ENCODE measurements around the gene KIF21A.
"Not testable (repeated sequence)": the region's sequence is repeated elsewhere in the genome, so short reads cannot be mapped to it uniquely, and the experiment has no call there.

KIF21A gene, protein sequence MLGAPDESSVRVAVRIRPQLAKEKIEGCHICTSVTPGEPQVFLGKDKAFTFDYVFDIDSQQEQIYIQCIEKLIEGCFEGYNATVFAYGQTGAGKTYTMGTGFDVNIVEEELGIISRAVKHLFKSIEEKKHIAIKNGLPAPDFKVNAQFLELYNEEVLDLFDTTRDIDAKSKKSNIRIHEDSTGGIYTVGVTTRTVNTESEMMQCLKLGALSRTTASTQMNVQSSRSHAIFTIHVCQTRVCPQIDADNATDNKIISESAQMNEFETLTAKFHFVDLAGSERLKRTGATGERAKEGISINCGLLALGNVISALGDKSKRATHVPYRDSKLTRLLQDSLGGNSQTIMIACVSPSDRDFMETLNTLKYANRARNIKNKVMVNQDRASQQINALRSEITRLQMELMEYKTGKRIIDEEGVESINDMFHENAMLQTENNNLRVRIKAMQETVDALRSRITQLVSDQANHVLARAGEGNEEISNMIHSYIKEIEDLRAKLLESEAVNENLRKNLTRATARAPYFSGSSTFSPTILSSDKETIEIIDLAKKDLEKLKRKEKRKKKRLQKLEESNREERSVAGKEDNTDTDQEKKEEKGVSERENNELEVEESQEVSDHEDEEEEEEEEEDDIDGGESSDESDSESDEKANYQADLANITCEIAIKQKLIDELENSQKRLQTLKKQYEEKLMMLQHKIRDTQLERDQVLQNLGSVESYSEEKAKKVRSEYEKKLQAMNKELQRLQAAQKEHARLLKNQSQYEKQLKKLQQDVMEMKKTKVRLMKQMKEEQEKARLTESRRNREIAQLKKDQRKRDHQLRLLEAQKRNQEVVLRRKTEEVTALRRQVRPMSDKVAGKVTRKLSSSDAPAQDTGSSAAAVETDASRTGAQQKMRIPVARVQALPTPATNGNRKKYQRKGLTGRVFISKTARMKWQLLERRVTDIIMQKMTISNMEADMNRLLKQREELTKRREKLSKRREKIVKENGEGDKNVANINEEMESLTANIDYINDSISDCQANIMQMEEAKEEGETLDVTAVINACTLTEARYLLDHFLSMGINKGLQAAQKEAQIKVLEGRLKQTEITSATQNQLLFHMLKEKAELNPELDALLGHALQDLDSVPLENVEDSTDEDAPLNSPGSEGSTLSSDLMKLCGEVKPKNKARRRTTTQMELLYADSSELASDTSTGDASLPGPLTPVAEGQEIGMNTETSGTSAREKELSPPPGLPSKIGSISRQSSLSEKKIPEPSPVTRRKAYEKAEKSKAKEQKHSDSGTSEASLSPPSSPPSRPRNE (N-terminal part only)

GRCh38 chr12:39443081-39443928 is at the start of gene KIF21A:
TSS of gene KIF21A (minus strand) at chr12:39443120. CDS start at chr12:39442970, 150 bp downstream.
- peak; percentile 87 for DNase-seq

- no peak for DNase-seq
Measured at GRCh38 chr12:39490500-39491282, 47.8 kb upstream of the KIF21A start.

DNA sequence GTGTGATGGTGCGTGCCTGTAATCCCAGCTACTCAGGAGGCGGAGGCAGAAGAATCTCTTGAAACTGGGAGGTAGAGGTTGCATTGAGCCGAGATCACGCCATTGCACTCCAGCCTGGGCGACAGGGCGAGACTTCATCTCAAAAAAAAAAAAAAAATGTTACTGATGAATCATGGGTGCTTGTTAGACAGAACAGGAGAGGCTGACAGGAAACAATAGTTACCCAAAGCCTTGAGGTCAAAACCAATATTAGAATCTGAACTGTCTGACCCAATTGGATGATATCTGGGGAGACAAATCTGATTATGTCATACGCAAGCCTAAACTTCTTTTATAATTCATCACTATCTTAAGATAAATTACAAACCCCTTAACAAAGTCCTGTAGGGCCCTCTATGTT is 40.7 kb upstream of the KIF21A start:
- no peak for DNase-seq

GRCh38 chr12:39483042-39483441 is 40.1 kb upstream of the KIF21A start:
- DNase-seq = no peak

- DNase-seq = no peak
Measured at GRCh38 chr12:39476894-39477293, 34.0 kb upstream of the KIF21A start.

- no peak for DNase-seq
Measured at GRCh38 chr12:39476121-39476520, 33.2 kb upstream of the KIF21A start.

GRCh38 chr12:39475136-39475535 is 32.2 kb upstream of the KIF21A start:
- not testable (repeated sequence) for DNase-seq

GRCh38 chr12:39467432-39467870 is 24.5 kb upstream of the KIF21A start:
- DNase-seq = no peak

DNA sequence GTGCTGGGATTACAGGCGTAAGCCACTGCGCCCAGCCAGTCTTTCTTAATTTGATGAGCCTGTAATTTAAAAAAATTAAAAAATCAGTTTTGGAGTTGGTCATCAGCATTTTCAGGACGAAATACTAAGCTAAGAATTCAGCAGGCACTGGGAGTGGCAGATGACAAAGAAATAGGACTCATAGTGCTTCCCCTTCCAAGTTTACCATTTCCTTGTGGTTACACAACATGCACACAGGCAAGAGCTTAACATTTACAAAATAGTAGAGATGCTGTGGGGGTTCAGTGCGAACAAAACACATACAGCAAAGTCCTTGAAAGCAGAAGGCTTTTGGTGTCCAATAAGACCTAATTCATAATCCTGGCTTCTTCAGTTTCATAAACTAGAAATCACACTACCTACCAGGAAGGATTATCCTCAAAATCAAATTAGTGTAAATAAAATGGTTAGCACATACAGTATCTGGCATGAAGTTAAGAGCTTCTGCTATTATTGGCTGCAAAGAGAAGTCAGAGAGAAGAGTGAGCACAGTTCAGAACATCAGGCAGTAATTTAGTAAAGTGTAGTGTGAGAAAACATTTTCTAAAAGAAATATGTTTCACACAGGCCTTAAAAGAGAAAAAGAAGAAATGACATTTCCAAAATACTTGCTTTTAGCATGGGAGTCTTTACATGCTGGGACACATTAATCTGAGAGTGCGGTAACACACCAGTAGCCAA is 22.2 kb upstream of the KIF21A start:
- DNase-seq = no peak

DNA sequence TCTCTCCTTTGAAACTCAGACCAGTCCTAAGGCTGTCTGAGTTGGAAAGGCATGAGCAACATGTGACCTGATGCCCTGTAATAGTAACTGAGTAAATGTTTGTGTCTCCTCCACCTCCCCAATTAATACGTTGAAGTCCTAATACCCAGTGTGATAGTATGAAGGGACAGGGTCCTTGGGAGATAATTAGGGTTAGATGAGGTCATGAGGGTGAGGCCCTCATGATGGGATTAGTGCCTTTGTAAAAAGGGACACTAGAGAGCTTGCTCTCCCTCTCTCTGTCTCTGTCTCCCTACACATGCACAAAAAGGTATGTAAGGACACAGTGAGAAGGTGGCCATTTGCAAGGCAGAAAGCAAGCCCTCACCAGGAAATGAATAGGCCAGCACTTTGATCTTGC is 18.1 kb upstream of the KIF21A start:
- no peak for DNase-seq

DNA sequence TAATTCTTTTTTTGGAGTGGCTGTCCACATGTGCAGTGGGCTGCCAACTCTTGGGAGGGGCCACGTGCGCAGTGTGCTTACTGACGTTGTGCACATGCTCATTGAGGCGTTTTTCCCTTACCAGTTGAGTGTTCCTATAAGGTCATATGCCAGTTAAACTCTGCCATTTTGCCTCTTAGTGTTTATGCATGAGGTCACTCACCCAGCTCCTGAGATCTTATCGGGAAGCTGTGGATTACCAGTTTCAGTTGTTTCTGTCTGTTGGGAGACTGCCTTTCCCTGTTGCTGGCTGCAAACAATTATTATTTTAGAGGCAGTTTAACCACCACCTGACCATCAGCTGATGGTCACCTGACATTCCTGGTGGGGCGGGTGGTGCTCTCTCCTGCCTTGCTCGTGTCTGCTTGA is 16.1 kb upstream of the KIF21A start:
- no peak for DNase-seq

- no peak for DNase-seq
Measured at GRCh38 chr12:39451977-39452376, 9.1 kb upstream of the KIF21A start.

- DNase-seq = no peak
Measured at GRCh38 chr12:39448038-39448437, 5.1 kb upstream of the KIF21A start.

GRCh38 chr12:39443929-39444209 is 949 bp upstream of the KIF21A start:
- no peak for DNase-seq

DNA sequence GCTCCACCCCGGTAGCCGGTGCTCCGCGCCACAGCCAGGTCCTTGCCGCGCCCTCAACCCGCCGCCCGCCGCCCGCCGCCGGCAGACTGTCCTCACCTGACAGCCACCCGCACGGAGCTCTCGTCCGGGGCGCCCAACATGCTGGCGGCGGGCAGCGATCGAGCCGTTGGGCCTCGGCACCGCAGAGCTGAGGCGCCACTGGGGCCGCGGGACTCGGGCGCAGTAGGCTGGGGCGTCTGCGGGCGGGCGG is 164 bp downstream of the KIF21A start:
- DNase-seq = no peak

DNA sequence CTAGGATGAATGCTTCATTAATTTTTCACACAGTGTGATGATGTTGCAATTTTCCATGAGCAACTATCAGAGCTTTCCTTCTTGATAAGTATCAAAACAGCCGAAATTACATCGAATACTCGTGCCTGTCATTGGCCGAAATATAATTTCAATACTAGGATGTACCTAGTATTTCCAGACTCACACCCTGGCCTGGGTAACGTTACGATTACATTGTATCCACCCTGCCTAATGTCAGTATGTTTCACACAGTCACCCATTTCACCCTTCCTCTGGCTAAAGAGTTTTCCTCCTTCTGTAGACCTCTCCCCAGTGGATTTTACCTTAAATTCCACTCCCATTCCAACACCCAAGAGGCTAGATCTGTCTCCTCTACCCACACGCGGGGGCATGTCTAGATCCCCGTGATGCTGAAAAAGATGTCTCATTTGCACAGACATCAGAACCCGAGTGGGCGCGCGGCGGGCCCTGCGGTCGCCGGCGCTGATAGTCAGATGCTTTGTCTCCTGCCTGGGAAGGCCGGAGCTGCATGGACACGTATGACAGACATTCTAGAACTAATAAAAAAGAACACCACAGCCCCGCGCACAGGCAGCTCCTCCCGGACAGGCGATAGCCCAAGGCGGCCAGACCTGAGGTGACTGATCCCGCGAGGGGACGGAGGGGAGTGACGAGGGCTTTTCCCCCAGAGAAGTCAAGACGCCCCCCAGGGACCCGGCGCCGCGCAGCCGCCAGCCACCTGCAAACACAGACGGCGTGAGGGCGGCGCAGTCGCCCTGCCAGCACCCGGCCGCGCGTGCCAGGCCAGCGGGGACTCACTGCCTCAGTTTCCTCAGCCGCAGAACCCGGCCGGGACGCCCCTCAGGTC is 723 bp downstream of the KIF21A start:
- DNase-seq = peak; percentile 65

GRCh38 chr12:39441189-39441962 is 1.5 kb downstream of the KIF21A start:
- no peak for DNase-seq

- no peak for DNase-seq
Measured at GRCh38 chr12:39440781-39441180, 2.1 kb downstream of the KIF21A start.

DNA sequence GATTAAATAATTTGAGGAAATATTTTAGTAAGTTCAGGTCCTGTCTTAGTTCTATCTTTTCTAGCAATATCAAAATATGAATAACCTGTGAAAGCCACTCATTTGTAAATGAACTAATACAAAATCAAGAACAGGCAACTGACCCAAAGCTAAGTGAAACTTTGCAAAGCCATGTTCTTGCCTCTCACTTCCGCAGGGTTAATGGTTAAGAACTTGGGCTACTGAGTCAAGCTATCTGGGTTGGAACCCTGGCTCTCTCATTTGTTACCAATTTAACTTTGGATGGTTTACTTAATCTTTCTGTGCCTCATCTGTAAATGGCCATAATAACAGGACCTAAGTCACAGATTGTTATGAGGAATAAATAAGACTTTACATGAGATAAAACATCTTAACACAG is 2.8 kb downstream of the KIF21A start:
- DNase-seq = no peak

Measured in activated CD8-positive, alpha-beta memory T cell treated with anti-CD3 and anti-CD28 coated beads, Interleukin-2, amount 50 U/mL, for 4 hours (primary cell).